ENCODE results near the gene POC1B. TPM values are rescaled to one million over a fixed set of nuclear protein-coding genes. Genes with fewer than 3 reads are reported as not detected.

The POC1B gene
- total RNA-seq, 4 donors from 2014 or later = 7.3 to 8.9 (median 7.8) TPM

GRCh38 chr12:89401433-89402058, 124.3 kb downstream of the POC1B start:
- intact Hi-C loops (cut with DNase I; ENCODE audit: low total_unique reads) (no loop called here), in situ Hi-C loops (cut with MboI; ENCODE audit: low sequenced_read_pairs in 4 of 4) (no loop called here)

GRCh38 chr12:89400415-89400814, 125.4 kb downstream of the POC1B start:
- intact Hi-C loops (cut with DNase I; ENCODE audit: low total_unique reads) = no loop called here
- Histone ChIP-seq H3K36me3 (no peaks in the 10 kb centered on the region), H3K27me3 (no peaks in the 10 kb centered on the region), H3K4me3 (no peak overlapping the region), H3K4me1 (no peaks in the 10 kb centered on the region), H3K27ac (no peak overlapping the region), H3K9me3 (no peaks in the 10 kb centered on the region)
- in situ Hi-C loops (cut with MboI; ENCODE audit: low sequenced_read_pairs in 4 of 4) = no loop called here
- TF ChIP-seq, protein P1, sequence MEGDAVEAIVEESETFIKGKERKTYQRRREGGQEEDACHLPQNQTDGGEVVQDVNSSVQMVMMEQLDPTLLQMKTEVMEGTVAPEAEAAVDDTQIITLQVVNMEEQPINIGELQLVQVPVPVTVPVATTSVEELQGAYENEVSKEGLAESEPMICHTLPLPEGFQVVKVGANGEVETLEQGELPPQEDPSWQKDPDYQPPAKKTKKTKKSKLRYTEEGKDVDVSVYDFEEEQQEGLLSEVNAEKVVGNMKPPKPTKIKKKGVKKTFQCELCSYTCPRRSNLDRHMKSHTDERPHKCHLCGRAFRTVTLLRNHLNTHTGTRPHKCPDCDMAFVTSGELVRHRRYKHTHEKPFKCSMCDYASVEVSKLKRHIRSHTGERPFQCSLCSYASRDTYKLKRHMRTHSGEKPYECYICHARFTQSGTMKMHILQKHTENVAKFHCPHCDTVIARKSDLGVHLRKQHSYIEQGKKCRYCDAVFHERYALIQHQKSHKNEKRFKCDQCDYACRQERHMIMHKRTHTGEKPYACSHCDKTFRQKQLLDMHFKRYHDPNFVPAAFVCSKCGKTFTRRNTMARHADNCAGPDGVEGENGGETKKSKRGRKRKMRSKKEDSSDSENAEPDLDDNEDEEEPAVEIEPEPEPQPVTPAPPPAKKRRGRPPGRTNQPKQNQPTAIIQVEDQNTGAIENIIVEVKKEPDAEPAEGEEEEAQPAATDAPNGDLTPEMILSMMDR (IDR thresholded peaks at IDR 0.05 in 4 of 5, conservative IDR thresholded peaks at IDR 0.05 in 1 of 5) = no peak
- DNase-seq (no peak), ATAC-seq (no peak)

More at GRCh38 chr12:89401433-89402058, 124.3 kb downstream of the POC1B start:
- DNase-seq = no peak
- H3K27ac ChIP-seq = no peak overlapping the region
- H3K9me3 ChIP-seq = no peaks in the 10 kb centered on the region
- no peaks in the 10 kb centered on the region for H3K36me3 ChIP-seq
- H3K4me1 ChIP-seq = no peaks in the 10 kb centered on the region
- TF ChIP-seq, protein P1 (IDR thresholded peaks at IDR 0.05 in 4 of 5, conservative IDR thresholded peaks at IDR 0.05 in 1 of 5) = no peak
- no peak for TF ChIP-seq POLR2A (IDR thresholded peaks at IDR 0.05)
- no peaks in the 10 kb centered on the region for H3K27me3 ChIP-seq
- H3K4me3 ChIP-seq = no peak overlapping the region
- no peak for ATAC-seq

DNA sequence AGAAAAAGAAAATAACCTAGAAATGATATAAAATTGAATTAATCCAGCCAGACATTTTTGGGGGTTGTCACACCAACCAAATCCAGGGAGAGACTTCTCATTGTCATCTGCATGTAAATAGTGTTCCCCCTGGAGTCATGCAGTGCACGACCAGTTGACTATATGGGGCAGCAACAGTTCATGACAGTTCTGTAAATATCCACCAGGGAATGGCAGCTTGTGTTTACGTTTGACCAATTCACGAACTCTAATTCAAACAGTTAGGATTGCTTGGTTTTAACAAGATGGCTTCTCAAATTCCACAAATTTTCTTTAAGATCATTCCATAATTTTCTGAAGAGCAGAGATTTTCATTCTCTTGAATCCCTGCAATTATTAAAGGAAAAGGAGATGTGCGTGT, 130.1 kb downstream of the POC1B start:
- no peak for ATAC-seq
- Histone ChIP-seq H3K9me3 (no peaks in the 10 kb centered on the region), H3K27me3 (no peaks in the 10 kb centered on the region), H3K4me1 (peaks cover 0 to 3% of the 10 kb centered on the region in 2 donors), H3K36me3 (no peaks in the 10 kb centered on the region), H3K27ac (no peak overlapping the region), H3K4me3 (no peak overlapping the region)
- intact Hi-C loops (cut with DNase I; ENCODE audit: low total_unique reads) (no loop called here), in situ Hi-C loops (cut with MboI; ENCODE audit: low sequenced_read_pairs in 4 of 4) (loop anchor here in 1 of 4 donors (25.0 kb wide), 1 partner anchor 108 kb away; no protein-coding TSS in a partner anchor)
- TF ChIP-seq POLR2A (IDR thresholded peaks at IDR 0.05) = no peak
- TF ChIP-seq, protein P1 (IDR thresholded peaks at IDR 0.05 in 4 of 5, conservative IDR thresholded peaks at IDR 0.05 in 1 of 5) = no peak
- no peak for DNase-seq

DNA sequence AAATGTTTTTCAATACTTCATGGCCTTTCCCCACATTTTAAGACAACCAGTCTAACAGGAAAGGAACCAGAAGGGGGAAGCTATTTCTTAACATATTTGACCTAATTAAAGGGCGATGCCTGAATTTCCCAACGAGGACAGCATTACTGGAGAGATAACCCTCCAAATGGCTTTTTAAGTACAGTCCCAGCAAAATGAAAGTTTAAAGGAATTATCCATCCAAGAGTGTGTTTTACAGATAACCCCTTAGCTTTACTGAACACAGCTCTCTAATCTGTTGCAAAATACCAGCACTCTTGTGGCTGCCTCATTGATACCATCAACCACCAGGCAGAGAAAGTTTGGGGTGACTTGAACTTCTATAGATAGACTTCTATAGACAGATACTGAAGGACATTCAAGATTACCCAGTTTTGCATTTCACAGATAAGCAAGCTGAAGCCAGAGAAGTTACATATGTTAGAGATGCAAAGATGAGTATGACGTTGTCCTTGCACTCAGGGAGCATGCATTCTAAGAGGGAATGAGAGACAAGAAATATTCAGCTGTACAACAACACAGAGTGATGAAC, 132.2 kb downstream of the POC1B start:
- no peaks in the 10 kb centered on the region for H3K27me3 ChIP-seq
- H3K4me3 ChIP-seq = no peak overlapping the region
- TF ChIP-seq, protein P1 (IDR thresholded peaks at IDR 0.05 in 4 of 5, conservative IDR thresholded peaks at IDR 0.05 in 1 of 5) = no peak
- no peak for TF ChIP-seq POLR2A (IDR thresholded peaks at IDR 0.05)
- H3K4me1 ChIP-seq = peaks cover 0 to 16% of the 10 kb centered on the region in 2 donors
- no peak for ATAC-seq
- no peak for DNase-seq
- H3K27ac ChIP-seq = no peak overlapping the region
- H3K9me3 ChIP-seq = no peaks in the 10 kb centered on the region
- H3K36me3 ChIP-seq = no peaks in the 10 kb centered on the region
- in situ Hi-C loops (cut with MboI; ENCODE audit: low sequenced_read_pairs in 4 of 4) (loop anchor here in 1 of 4 donors (25.0 kb wide), 1 partner anchor 106 kb away; no protein-coding TSS in a partner anchor), intact Hi-C loops (cut with DNase I; ENCODE audit: low total_unique reads) (no loop called here)
